IMR-90 (cell line): ENCODE measurements around the gene SV2B. TPM values are rescaled to one million over a fixed set of nuclear protein-coding genes. Genes with fewer than 3 reads are reported as not detected.

ENCODE experiments used
- ATAC-seq: fragments of 200-7000 bp; cut with Tn5 transposase; 2 replicates; pipeline ENCODE4 v1.9.1; 2020; ENCODE audit warnings: low read depth, mild to moderate bottlenecking, moderate library complexity
- BruUV-seq: library from RNA; stranded (reverse); fragments of 400-500 nt; replicated peaks from 2 replicates; lab custom pipeline; 2021; lab: Mats Ljungman, UMichigan
- CTCF ChIA-PET: fragments of 300-600 bp; formaldehyde crosslinking; extraction: SDS; loops from one replicate; lab custom pipeline; 2021; ENCODE audit warnings: antibody characterized with exemption; lab: Yijun Ruan, JAX
- POLR2A ChIA-PET: fragments of 300-600 bp; sonication (Branson Sonifier 250); formaldehyde crosslinking; loops from one replicate; lab custom pipeline; 2022; ENCODE audit warnings: antibody characterized with exemption; ENCODE audit not compliant: unreplicated experiment; lab: Charles Lee
- DNase-seq: peaks from one replicate; pipeline ENCODE4 v3.0.0; 2013
- H2AFZ ChIP-seq: replicated peaks from 2 replicates; pipeline ENCODE3; 2013; ENCODE audit warnings: low read length, mild to moderate bottlenecking; ENCODE audit not compliant: poor library complexity
- H2AK5ac ChIP-seq: 2 replicates; pipeline ENCODE4 v1.6.1; 2013; ENCODE audit warnings: low read depth, low read length, inconsistent platforms
- H2AK9ac ChIP-seq: replicated peaks from 2 replicates; pipeline ENCODE3; 2013; ENCODE audit warnings: mild to moderate bottlenecking, low read depth, low read length, moderate library complexity; ENCODE audit not compliant: poor library complexity
- H2BK120ac ChIP-seq: 2 replicates; pipeline ENCODE4 v1.6.1; 2013; ENCODE audit warnings: low read depth, low read length, inconsistent platforms
- H2BK15ac ChIP-seq: 3 replicates; pipeline ENCODE4 v1.6.1; 2013; ENCODE audit warnings: low read depth, low read length, inconsistent platforms
- H2BK20ac ChIP-seq: 2 replicates; pipeline ENCODE4 v1.6.1; 2013; ENCODE audit warnings: low read depth, mild to moderate bottlenecking, inconsistent platforms, low read length, moderate library complexity
- H2BK5ac ChIP-seq: 2 replicates; pipeline ENCODE4 v1.6.1; 2013; ENCODE audit warnings: mild to moderate bottlenecking, low read depth, low read length, inconsistent platforms; ENCODE audit not compliant: poor library complexity, severe bottlenecking
- H3K14ac ChIP-seq: replicated peaks from 2 replicates; pipeline ENCODE4 v1.6.1; 2013; ENCODE audit warnings: low read depth, low read length, inconsistent platforms
- H3K18ac ChIP-seq: 2 replicates; pipeline ENCODE4 v1.6.1; 2013; ENCODE audit warnings: low read depth, low read length, control low read depth
- H3K23ac ChIP-seq: 2 replicates; pipeline ENCODE4 v1.6.1; 2013; ENCODE audit warnings: low read depth, low read length, inconsistent platforms
- H3K27ac ChIP-seq: 2 replicates; pipeline ENCODE4 v1.5.1; 2013; ENCODE audit warnings: mild to moderate bottlenecking, control low read depth, low read length; ENCODE audit not compliant: insufficient read depth
- H3K27me3 ChIP-seq: 2 replicates; pipeline ENCODE4 v1.6.1; 2013; ENCODE audit warnings: low read length; ENCODE audit not compliant: control insufficient read depth, insufficient read depth
- H3K36me3 ChIP-seq: 2 replicates; pipeline ENCODE4 v1.6.1; 2013; ENCODE audit warnings: low read length, mixed read lengths; ENCODE audit not compliant: control insufficient read depth, insufficient read depth
- H3K4ac ChIP-seq: 2 replicates; pipeline ENCODE4 v1.6.1; 2013; ENCODE audit warnings: low read depth, low read length, inconsistent platforms
- H3K4me1 ChIP-seq: 2 replicates; pipeline ENCODE4 v1.6.1; 2013; ENCODE audit warnings: low read length, mixed read lengths; ENCODE audit not compliant: control insufficient read depth, insufficient read depth
- H3K4me2 ChIP-seq: 2 replicates; pipeline ENCODE4 v1.6.1; 2013; ENCODE audit warnings: low read depth, mild to moderate bottlenecking, control low read depth, low read length, moderate library complexity
- H3K4me3 ChIP-seq: 2 replicates; pipeline ENCODE4 v1.5.1; 2013; ENCODE audit warnings: low read depth, mild to moderate bottlenecking, control low read depth, low read length, moderate library complexity; ENCODE audit not compliant: insufficient read depth
- H3K56ac ChIP-seq: 2 replicates; pipeline ENCODE4 v1.6.1; 2013; ENCODE audit warnings: low read length, inconsistent platforms; ENCODE audit not compliant: insufficient read depth; ENCODE audit errors: extremely low read depth
- H3K79me1 ChIP-seq, 2 experiments: 2 replicates each; pipeline ENCODE4 v1.6.1; 2013; ENCODE audit warnings: low read length in 2 of 2, inconsistent platforms in 1 of 2, low read depth in 1 of 2
- H3K9ac ChIP-seq: 2 replicates; pipeline ENCODE4 v1.6.1; 2013; ENCODE audit warnings: low read depth, low read length, control low read depth
- H3K9me1 ChIP-seq: 2 replicates; pipeline ENCODE4 v1.6.1; 2013; ENCODE audit warnings: low read length, inconsistent platforms; ENCODE audit not compliant: insufficient read depth
- H3K9me3 ChIP-seq: 2 replicates; pipeline ENCODE4 v1.6.1; 2013; ENCODE audit warnings: low read length; ENCODE audit not compliant: control insufficient read depth, insufficient read depth
- H4K20me1 ChIP-seq: 2 replicates; pipeline ENCODE4 v1.6.1; 2013; ENCODE audit warnings: low read length, inconsistent platforms; ENCODE audit not compliant: insufficient read depth
- H4K5ac ChIP-seq: 2 replicates; pipeline ENCODE4 v1.6.1; 2013; ENCODE audit warnings: mild to moderate bottlenecking, low read depth, low read length, control low read depth
- H4K8ac ChIP-seq, 2 experiments: 2 replicates each; pipeline ENCODE4 v1.6.1; 2013; ENCODE audit warnings: low read depth in 2 of 2, low read length in 2 of 2, control low read depth in 1 of 2, inconsistent platforms in 1 of 2
- H4K91ac ChIP-seq: 2 replicates; pipeline ENCODE4 v1.6.1; 2013; ENCODE audit warnings: low read depth, low read length, inconsistent platforms; ENCODE audit not compliant: insufficient read depth
- BHLHE40 ChIP-seq: fragments of 150-350 bp; IDR thresholded peaks from 2 replicates; pipeline ENCODE4 v1.6.1; 2016; ENCODE audit warnings: mild to moderate bottlenecking, low read depth, low read length
- CEBPB ChIP-seq: IDR thresholded peaks from 2 replicates; pipeline ENCODE4 v1.6.1; 2012; ENCODE audit warnings: low read depth, low read length, improper control_type of control experiment
- CHD1 ChIP-seq: IDR thresholded peaks from 2 replicates; pipeline ENCODE4 v1.6.1; 2012; ENCODE audit warnings: low read depth, low read length, improper control_type of control experiment
- MAFK ChIP-seq: IDR thresholded peaks from 2 replicates; pipeline ENCODE4 v1.6.1; 2012; ENCODE audit warnings: low read depth, low read length, improper control_type of control experiment
- MAZ ChIP-seq: IDR thresholded peaks from 2 replicates; pipeline ENCODE4 v1.6.1; 2012; ENCODE audit warnings: low read depth, mild to moderate bottlenecking, low read length, improper control_type of control experiment, moderate library complexity, borderline replicate concordance
- MXI1 ChIP-seq: IDR thresholded peaks from 2 replicates; pipeline ENCODE4 v1.6.1; 2012; ENCODE audit warnings: low read depth, mild to moderate bottlenecking, low read length, moderate library complexity, borderline replicate concordance
- NFE2L2 ChIP-seq: fragments of 150-350 bp; IDR thresholded peaks from 2 replicates; pipeline ENCODE4 v1.6.1; 2016; ENCODE audit warnings: low read depth, mild to moderate bottlenecking, low read length
- POLR2A ChIP-seq: IDR thresholded peaks from 2 replicates; pipeline ENCODE4 v1.6.1; 2012; ENCODE audit warnings: mild to moderate bottlenecking, low read depth, low read length
- RAD21 ChIP-seq: IDR thresholded peaks from 2 replicates; pipeline ENCODE4 v1.6.1; 2012; ENCODE audit warnings: low read length, improper control_type of control experiment
- RFX5 ChIP-seq: IDR thresholded peaks from 2 replicates; pipeline ENCODE4 v1.8.0; 2012; ENCODE audit warnings: low read depth, mild to moderate bottlenecking, low read length, moderate library complexity
- SMC3 ChIP-seq: fragments of 150-350 bp; IDR thresholded peaks from 2 replicates; pipeline ENCODE4 v1.6.1; 2016; ENCODE audit warnings: low read depth, mild to moderate bottlenecking, antibody characterized with exemption, low read length, moderate library complexity
- WGBS, 2 experiments: methylation state at CpG; one replicate each; pipeline versions ENCODE4 v1.1.5 to v1.1.7; 2013; ENCODE audit warnings: missing lambda C conversion rate in 2 of 2; ENCODE audit not compliant: insufficient read length in 1 of 2; ENCODE audit errors: extremely low coverage in 2 of 2; 5-methylcytosine and 5-hydroxymethylcytosine counted together
- dilution Hi-C: fragments of 300-500 bp; cut with HindIII; formaldehyde crosslinking; loops from one replicate; pipeline ENCODE4 v1.14.3; 2018; ENCODE audit warnings: low sequenced_read_pairs; ENCODE audit not compliant: unreplicated experiment
- in situ Hi-C: fragments of 300-500 bp; cut with MboI; formaldehyde crosslinking; loops from 3 replicates; pipeline ENCODE4 v1.14.3; 2019; ENCODE audit warnings: low sequenced_read_pairs, inconsistent platforms, mixed read lengths
- intact Hi-C: fragments of 100-400 bp; cut with micrococcal nuclease; formaldehyde crosslinking; loops from 2 replicates; pipeline ENCODE4 v1.10.0; 2022
- polyA plus RNA-seq, 3 experiments: library from polyadenylated mRNA; depleted of rRNA; stranded (reverse); fragments of >200 nt; gene quantifications; 2 replicates each; pipeline ENCODE4 v1.2.3, GENCODE V29; 2012; ENCODE audit warnings: low replicate concordance in 1 of 3
- total RNA-seq: library from RNA; depleted of rRNA; stranded (reverse); fragments of >200 nt; gene quantifications from 2 replicates; pipeline ENCODE4 v1.2.3, GENCODE V29; 2012
- TF ChIP-seq, protein P1 (sequence below): conservative IDR thresholded peaks from 2 replicates; pipeline ENCODE4 v1.5.1; 2012; ENCODE audit warnings: mild to moderate bottlenecking, low read depth, low read length, improper control_type of control experiment

Gene SV2B
- total and polyA plus RNA-seq, 2 of the 4 experiments (the other 2 are of a cell fraction) = not detected

DNA sequence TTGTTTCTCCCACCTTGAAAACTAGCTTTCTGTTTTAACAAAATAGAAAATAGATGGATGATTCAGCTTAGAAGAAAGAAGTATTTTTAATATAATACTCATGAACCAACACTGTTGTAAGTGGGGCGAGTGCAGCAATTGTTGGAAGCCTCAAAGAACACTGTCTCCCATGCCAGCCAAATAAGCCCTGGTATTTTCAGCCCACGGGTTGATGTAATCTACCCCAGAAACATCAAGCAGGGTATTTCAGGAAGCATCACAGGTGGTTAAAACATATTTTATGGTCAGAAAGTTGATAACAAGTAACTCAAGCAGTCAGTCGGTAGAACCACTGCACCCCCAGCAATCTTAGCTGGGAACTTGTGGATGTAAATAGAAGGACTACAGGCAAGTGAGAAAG, 115.9 kb downstream of the SV2B start:
- H3K9me3 ChIP-seq = no peaks in the 10 kb centered on the region
- no peak overlapping the region for H3K4me3 ChIP-seq
- no peaks in the 10 kb centered on the region for H3K27me3 ChIP-seq
- H3K36me3 ChIP-seq = no peaks in the 10 kb centered on the region
- no peak overlapping the region for H3K9ac ChIP-seq
- intact Hi-C loops = no loop called here
- WGBS, 2 experiments = no CpG with 5 or more reads among the region's 3 CpGs
- no peaks in the 10 kb centered on the region for H3K79me1 ChIP-seq
- H4K5ac ChIP-seq = no peak overlapping the region
- no peak overlapping the region for H2AK5ac ChIP-seq
- no peak overlapping the region for H2AK9ac ChIP-seq
- H2BK5ac ChIP-seq = no peak overlapping the region
- H4K20me1 ChIP-seq = no peaks in the 10 kb centered on the region
- TF ChIP-seq, protein P1, sequence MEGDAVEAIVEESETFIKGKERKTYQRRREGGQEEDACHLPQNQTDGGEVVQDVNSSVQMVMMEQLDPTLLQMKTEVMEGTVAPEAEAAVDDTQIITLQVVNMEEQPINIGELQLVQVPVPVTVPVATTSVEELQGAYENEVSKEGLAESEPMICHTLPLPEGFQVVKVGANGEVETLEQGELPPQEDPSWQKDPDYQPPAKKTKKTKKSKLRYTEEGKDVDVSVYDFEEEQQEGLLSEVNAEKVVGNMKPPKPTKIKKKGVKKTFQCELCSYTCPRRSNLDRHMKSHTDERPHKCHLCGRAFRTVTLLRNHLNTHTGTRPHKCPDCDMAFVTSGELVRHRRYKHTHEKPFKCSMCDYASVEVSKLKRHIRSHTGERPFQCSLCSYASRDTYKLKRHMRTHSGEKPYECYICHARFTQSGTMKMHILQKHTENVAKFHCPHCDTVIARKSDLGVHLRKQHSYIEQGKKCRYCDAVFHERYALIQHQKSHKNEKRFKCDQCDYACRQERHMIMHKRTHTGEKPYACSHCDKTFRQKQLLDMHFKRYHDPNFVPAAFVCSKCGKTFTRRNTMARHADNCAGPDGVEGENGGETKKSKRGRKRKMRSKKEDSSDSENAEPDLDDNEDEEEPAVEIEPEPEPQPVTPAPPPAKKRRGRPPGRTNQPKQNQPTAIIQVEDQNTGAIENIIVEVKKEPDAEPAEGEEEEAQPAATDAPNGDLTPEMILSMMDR = no peak
- TF ChIP-seq MAFK = no peak
- TF ChIP-seq CHD1 = no peak
- TF ChIP-seq RAD21 = no peak
- no peak for TF ChIP-seq MXI1
- TF ChIP-seq POLR2A = no peak
- TF ChIP-seq NFE2L2 = no peak
- TF ChIP-seq SMC3 = no peak
- no peak for TF ChIP-seq CEBPB
- no peak for TF ChIP-seq BHLHE40
- no peak for TF ChIP-seq MAZ
- no peak for TF ChIP-seq RFX5
- no peaks in the 10 kb centered on the region for H3K4me1 ChIP-seq
- H3K56ac ChIP-seq = no peak overlapping the region
- no peak overlapping the region for H3K14ac ChIP-seq
- no peak overlapping the region for H3K4ac ChIP-seq
- H2BK15ac ChIP-seq = no peak overlapping the region
- no peaks in the 10 kb centered on the region for H3K9me1 ChIP-seq
- H3K23ac ChIP-seq = no peak overlapping the region
- ATAC-seq = no peak
- H2AFZ ChIP-seq = no peak overlapping the region
- no peak overlapping the region for H2BK20ac ChIP-seq
- H3K4me2 ChIP-seq = no peak overlapping the region
- CTCF ChIA-PET = interaction anchor here (0.6 kb wide), 1 partner anchor 1103 kb away, joined by 3 read pairs; no protein-coding TSS in a partner anchor
- in situ Hi-C loops = no loop called here
- H3K18ac ChIP-seq = no peak overlapping the region
- no peak overlapping the region for H2BK120ac ChIP-seq
- dilution Hi-C loops = no loop called here
- no peak overlapping the region for H4K91ac ChIP-seq
- H4K8ac ChIP-seq = no peak overlapping the region
- POLR2A ChIA-PET = no interaction called here
- no TSS peak for BruUV-seq
- DNase-seq = no peak
- H3K27ac ChIP-seq = no peak overlapping the region
